Measurements from ENCODE around the gene NPAS3.
A peak's percentile ranks its signal among the peaks of the same experiment; 100 is the strongest.

The NPAS3 gene

GRCh38 chr14:32934073-32934880, 4.4 kb upstream of the NPAS3 start (continued):
- TF ChIP-seq ZSCAN4 (tag by site-specific recombination; IDR thresholded peaks at IDR 0.05) (peak; percentile 98), ZNF394 (tag by site-specific recombination; IDR thresholded peaks at IDR 0.05; ENCODE audit: borderline replicate concordance) (0 out of 2 replicates have a peak, but pooled peaks have one; percentile 30), ZNF24 (tag by site-specific recombination; IDR thresholded peaks at IDR 0.05) (0 out of 2 replicates have a peak, but pooled peaks have one; percentile 25), ZNF211 (tag by site-specific recombination; IDR thresholded peaks at IDR 0.05; ENCODE audit: low read depth) (no peak), GLIS2 (tag by site-specific recombination; IDR thresholded peaks at IDR 0.05) (peak; percentile 47; the same call in 1 of the 2 replicates), ZNF366 (tag by site-specific recombination; conservative IDR thresholded peaks at IDR 0.05) (peak; percentile 87), ZNF571 (tag by site-specific recombination; IDR thresholded peaks at IDR 0.05) (no peak), ZNF510 (tag by site-specific recombination; IDR thresholded peaks at IDR 0.05; ENCODE audit: insufficient replicate concordance) (no peak), ZFP37 (tag by site-specific recombination; IDR thresholded peaks at IDR 0.05) (no peak), ZFHX2 (tag by site-specific recombination; conservative IDR thresholded peaks at IDR 0.05) (peak; percentile 83), ZNF2 (tag by site-specific recombination; IDR thresholded peaks at IDR 0.05) (peak; percentile 84), ZFP69B (tag by site-specific recombination; IDR thresholded peaks at IDR 0.05) (peak; percentile 70), ZNF354C (tag by site-specific recombination; IDR thresholded peaks at IDR 0.05; ENCODE audit: borderline replicate concordance, low read depth) (no peak), ZNF785 (tag by site-specific recombination; IDR thresholded peaks at IDR 0.05) (peak; percentile 83; the same call in 1 of the 2 replicates), ZNF248 (tag by site-specific recombination; IDR thresholded peaks at IDR 0.05) (no peak), GLI4 (tag by site-specific recombination; IDR thresholded peaks at IDR 0.05) (peak; percentile 71; the same call in 1 of the 2 replicates), ZNF792 (tag by site-specific recombination; IDR thresholded peaks at IDR 0.05) (0 out of 2 replicates have a peak, but pooled peaks have one; percentile 66), ZNF544 (tag by site-specific recombination; IDR thresholded peaks at IDR 0.05) (no peak), ZNF76 (tag by site-specific recombination; IDR thresholded peaks at IDR 0.05; ENCODE audit: borderline replicate concordance, low read depth) (peak; percentile 50; the same call in 1 of the 2 replicates), ZBTB1 (tag by site-specific recombination; IDR thresholded peaks at IDR 0.05) (no peak), ZNF335 (tag by site-specific recombination; conservative IDR thresholded peaks at IDR 0.05) (peak; percentile 96), WT1 (tag by site-specific recombination; IDR thresholded peaks at IDR 0.05) (no peak), ZNF660 (tag by site-specific recombination; IDR thresholded peaks at IDR 0.05) (no peak), REPIN1 (tag by site-specific recombination; IDR thresholded peaks at IDR 0.05; ENCODE audit: low read depth) (no peak), KLF7 (tag by site-specific recombination; IDR thresholded peaks at IDR 0.05; ENCODE audit: borderline replicate concordance) (peak; percentile 63; the same call in 1 of the 2 replicates)
- TF ChIP-seq, protein P1, sequence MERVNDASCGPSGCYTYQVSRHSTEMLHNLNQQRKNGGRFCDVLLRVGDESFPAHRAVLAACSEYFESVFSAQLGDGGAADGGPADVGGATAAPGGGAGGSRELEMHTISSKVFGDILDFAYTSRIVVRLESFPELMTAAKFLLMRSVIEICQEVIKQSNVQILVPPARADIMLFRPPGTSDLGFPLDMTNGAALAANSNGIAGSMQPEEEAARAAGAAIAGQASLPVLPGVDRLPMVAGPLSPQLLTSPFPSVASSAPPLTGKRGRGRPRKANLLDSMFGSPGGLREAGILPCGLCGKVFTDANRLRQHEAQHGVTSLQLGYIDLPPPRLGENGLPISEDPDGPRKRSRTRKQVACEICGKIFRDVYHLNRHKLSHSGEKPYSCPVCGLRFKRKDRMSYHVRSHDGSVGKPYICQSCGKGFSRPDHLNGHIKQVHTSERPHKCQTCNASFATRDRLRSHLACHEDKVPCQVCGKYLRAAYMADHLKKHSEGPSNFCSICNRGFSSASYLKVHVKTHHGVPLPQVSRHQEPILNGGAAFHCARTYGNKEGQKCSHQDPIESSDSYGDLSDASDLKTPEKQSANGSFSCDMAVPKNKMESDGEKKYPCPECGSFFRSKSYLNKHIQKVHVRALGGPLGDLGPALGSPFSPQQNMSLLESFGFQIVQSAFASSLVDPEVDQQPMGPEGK (tag by site-specific recombination; IDR thresholded peaks at IDR 0.05) = peak; percentile 95
- TF ChIP-seq, protein P2, sequence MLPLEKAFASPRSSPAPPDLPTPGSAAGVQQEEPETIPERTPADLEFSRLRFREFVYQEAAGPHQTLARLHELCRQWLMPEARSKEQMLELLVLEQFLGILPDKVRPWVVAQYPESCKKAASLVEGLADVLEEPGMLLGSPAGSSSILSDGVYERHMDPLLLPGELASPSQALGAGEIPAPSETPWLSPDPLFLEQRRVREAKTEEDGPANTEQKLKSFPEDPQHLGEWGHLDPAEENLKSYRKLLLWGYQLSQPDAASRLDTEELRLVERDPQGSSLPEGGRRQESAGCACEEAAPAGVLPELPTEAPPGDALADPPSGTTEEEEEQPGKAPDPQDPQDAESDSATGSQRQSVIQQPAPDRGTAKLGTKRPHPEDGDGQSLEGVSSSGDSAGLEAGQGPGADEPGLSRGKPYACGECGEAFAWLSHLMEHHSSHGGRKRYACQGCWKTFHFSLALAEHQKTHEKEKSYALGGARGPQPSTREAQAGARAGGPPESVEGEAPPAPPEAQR (tag by site-specific recombination; IDR thresholded peaks at IDR 0.05) = no peak
- TF ChIP-seq, protein P3, sequence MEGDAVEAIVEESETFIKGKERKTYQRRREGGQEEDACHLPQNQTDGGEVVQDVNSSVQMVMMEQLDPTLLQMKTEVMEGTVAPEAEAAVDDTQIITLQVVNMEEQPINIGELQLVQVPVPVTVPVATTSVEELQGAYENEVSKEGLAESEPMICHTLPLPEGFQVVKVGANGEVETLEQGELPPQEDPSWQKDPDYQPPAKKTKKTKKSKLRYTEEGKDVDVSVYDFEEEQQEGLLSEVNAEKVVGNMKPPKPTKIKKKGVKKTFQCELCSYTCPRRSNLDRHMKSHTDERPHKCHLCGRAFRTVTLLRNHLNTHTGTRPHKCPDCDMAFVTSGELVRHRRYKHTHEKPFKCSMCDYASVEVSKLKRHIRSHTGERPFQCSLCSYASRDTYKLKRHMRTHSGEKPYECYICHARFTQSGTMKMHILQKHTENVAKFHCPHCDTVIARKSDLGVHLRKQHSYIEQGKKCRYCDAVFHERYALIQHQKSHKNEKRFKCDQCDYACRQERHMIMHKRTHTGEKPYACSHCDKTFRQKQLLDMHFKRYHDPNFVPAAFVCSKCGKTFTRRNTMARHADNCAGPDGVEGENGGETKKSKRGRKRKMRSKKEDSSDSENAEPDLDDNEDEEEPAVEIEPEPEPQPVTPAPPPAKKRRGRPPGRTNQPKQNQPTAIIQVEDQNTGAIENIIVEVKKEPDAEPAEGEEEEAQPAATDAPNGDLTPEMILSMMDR (tag by site-specific recombination; IDR thresholded peaks at IDR 0.05) = peak; percentile 51
- TF ChIP-seq, protein P4, sequence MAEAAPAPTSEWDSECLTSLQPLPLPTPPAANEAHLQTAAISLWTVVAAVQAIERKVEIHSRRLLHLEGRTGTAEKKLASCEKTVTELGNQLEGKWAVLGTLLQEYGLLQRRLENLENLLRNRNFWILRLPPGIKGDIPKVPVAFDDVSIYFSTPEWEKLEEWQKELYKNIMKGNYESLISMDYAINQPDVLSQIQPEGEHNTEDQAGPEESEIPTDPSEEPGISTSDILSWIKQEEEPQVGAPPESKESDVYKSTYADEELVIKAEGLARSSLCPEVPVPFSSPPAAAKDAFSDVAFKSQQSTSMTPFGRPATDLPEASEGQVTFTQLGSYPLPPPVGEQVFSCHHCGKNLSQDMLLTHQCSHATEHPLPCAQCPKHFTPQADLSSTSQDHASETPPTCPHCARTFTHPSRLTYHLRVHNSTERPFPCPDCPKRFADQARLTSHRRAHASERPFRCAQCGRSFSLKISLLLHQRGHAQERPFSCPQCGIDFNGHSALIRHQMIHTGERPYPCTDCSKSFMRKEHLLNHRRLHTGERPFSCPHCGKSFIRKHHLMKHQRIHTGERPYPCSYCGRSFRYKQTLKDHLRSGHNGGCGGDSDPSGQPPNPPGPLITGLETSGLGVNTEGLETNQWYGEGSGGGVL (tag by site-specific recombination; IDR thresholded peaks at IDR 0.05) = peak; percentile 97
- TF ChIP-seq, protein P5, sequence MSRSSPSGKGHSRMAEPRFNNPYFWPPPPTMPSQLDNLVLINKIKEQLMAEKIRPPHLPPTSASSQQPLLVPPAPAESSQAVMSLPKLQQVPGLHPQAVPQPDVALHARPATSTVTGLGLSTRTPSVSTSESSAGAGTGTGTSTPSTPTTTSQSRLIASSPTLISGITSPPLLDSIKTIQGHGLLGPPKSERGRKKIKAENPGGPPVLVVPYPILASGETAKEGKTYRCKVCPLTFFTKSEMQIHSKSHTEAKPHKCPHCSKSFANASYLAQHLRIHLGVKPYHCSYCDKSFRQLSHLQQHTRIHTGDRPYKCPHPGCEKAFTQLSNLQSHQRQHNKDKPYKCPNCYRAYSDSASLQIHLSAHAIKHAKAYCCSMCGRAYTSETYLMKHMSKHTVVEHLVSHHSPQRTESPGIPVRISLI (tag by site-specific recombination; IDR thresholded peaks at IDR 0.05) = no peak
